Body of pancreas (tissue), 4 donors: ENCODE results near the gene COL18A1.

Experiments used
- CTCF ChIP-seq, 7 experiments: fragments of 450-650 bp in 4 of 7; fragments of 200-600 bp in 3 of 7; sonication (generic) in 3 of 7; IDR thresholded peaks; one replicate each; pipeline ENCODE4 v1.5.1; 2016 to 2019; ENCODE audit warnings: antibody characterized with exemption in 7 of 7
- POLR2A ChIP-seq, 3 donors: fragments of 450-650 bp; IDR thresholded peaks; one replicate each; pipeline ENCODE4 v1.6.1; 2016; ENCODE audit warnings: antibody characterized with exemption in 3 of 3, mild to moderate bottlenecking in 2 of 3

- TF ChIP-seq CTCF (IDR thresholded peaks at IDR 0.05) (no peak), POLR2A (IDR thresholded peaks at IDR 0.05) (no peak)
These were observed 8.1 kb downstream of the COL18A1 start for GRCh38 chr21:45412909-45413611.
